HL-60 (cell line): ENCODE results near the gene DYSF.

Source experiments
- DNase-seq, 2 experiments: peaks; one replicate each; pipeline ENCODE4 v3.0.0-alpha.2; 2010 to 2020; ENCODE audit warnings: low read depth in 1 of 2, low spot score in 1 of 2
- H3K27ac ChIP-seq: fragments of 250-450 bp; sonication (Bioruptor Pico); replicated peaks from 2 replicates; pipeline ENCODE4 v1.5.1; 2020; ENCODE audit warnings: mild to moderate bottlenecking, moderate library complexity
- H3K27me3 ChIP-seq: fragments of 250-450 bp; sonication (Bioruptor Pico); 2 replicates; pipeline ENCODE4 v1.5.1; 2021; ENCODE audit warnings: mild to moderate bottlenecking, moderate library complexity; ENCODE audit not compliant: insufficient read depth, poor library complexity, severe bottlenecking
- H3K4me3 ChIP-seq: replicated peaks from 2 replicates; pipeline ENCODE4 v1.5.1; 2011; ENCODE audit warnings: mild to moderate bottlenecking, control low read depth, low read length; ENCODE audit not compliant: insufficient read depth
- GABPA ChIP-seq: IDR thresholded peaks from 2 replicates; pipeline ENCODE4 v1.6.1; 2012; ENCODE audit warnings: low read depth
- POLR2AphosphoS5 ChIP-seq: IDR thresholded peaks from 2 replicates; pipeline ENCODE4 v1.6.1; 2012; ENCODE audit warnings: low read depth
- SPI1 ChIP-seq: IDR thresholded peaks from 2 replicates; pipeline ENCODE4 v1.6.1; 2012; ENCODE audit warnings: low read depth, mild to moderate bottlenecking, borderline replicate concordance
- TF ChIP-seq, protein P1 (sequence below): IDR thresholded peaks from one replicate; pipeline ENCODE4 v1.5.1; 2011; ENCODE audit warnings: low read length, control low read depth, inconsistent platforms; ENCODE audit not compliant: insufficient read depth
- TF ChIP-seq, protein P2 (sequence below): IDR thresholded peaks from 2 replicates; pipeline ENCODE4 v1.6.1; 2012; ENCODE audit warnings: low read depth; ENCODE audit not compliant: insufficient replicate concordance

DYSF gene

DNA sequence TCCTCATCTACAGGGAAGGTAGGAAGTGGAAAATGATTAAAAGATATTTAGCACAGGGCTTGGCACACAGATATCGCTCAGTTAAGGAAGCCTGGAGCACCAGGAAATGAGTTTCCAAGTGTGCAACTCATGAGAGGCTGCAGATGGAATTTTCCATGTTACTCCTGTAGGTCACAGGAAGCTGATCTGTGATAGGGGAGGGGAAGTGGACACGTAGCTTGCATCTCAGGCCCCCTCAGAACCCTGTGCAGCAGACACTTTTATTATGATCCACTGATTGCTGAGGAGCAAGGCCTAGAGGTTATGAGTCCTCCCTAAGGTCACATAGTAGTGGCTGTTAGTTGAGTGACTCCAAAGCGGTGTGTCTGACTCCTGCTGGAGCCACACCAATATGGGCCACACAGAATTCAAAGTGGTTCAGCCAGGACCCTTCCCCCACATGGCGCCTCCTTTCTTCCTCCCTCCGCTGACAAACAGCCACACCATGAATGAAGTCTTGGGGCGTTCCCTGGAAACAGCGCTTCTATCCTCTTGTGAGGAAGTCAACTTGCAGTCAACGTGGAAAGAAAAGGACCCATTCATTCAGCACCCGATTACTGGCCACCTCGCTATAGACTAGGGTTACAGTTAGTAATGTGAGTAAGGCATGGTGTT, 21.5 kb downstream of the DYSF start:
- no peak for DNase-seq
- TF ChIP-seq POLR2AphosphoS5 (no peak), SPI1 (no peak), GABPA (no peak)
- TF ChIP-seq, protein P1, sequence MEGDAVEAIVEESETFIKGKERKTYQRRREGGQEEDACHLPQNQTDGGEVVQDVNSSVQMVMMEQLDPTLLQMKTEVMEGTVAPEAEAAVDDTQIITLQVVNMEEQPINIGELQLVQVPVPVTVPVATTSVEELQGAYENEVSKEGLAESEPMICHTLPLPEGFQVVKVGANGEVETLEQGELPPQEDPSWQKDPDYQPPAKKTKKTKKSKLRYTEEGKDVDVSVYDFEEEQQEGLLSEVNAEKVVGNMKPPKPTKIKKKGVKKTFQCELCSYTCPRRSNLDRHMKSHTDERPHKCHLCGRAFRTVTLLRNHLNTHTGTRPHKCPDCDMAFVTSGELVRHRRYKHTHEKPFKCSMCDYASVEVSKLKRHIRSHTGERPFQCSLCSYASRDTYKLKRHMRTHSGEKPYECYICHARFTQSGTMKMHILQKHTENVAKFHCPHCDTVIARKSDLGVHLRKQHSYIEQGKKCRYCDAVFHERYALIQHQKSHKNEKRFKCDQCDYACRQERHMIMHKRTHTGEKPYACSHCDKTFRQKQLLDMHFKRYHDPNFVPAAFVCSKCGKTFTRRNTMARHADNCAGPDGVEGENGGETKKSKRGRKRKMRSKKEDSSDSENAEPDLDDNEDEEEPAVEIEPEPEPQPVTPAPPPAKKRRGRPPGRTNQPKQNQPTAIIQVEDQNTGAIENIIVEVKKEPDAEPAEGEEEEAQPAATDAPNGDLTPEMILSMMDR: no peak
- TF ChIP-seq, protein P2, sequence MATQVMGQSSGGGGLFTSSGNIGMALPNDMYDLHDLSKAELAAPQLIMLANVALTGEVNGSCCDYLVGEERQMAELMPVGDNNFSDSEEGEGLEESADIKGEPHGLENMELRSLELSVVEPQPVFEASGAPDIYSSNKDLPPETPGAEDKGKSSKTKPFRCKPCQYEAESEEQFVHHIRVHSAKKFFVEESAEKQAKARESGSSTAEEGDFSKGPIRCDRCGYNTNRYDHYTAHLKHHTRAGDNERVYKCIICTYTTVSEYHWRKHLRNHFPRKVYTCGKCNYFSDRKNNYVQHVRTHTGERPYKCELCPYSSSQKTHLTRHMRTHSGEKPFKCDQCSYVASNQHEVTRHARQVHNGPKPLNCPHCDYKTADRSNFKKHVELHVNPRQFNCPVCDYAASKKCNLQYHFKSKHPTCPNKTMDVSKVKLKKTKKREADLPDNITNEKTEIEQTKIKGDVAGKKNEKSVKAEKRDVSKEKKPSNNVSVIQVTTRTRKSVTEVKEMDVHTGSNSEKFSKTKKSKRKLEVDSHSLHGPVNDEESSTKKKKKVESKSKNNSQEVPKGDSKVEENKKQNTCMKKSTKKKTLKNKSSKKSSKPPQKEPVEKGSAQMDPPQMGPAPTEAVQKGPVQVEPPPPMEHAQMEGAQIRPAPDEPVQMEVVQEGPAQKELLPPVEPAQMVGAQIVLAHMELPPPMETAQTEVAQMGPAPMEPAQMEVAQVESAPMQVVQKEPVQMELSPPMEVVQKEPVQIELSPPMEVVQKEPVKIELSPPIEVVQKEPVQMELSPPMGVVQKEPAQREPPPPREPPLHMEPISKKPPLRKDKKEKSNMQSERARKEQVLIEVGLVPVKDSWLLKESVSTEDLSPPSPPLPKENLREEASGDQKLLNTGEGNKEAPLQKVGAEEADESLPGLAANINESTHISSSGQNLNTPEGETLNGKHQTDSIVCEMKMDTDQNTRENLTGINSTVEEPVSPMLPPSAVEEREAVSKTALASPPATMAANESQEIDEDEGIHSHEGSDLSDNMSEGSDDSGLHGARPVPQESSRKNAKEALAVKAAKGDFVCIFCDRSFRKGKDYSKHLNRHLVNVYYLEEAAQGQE: no peak
- Histone ChIP-seq H3K27me3 (no peaks in the 10 kb centered on the region), H3K27ac (peak overlapping the region; percentile 63), H3K4me3 (no peak overlapping the region)

GRCh38 chr2:71476495-71476894, 23.1 kb downstream of the DYSF start:
- Histone ChIP-seq H3K4me3 (no peak overlapping the region), H3K27me3 (no peaks in the 10 kb centered on the region), H3K27ac (peak overlapping the region; percentile 37)
- DNase-seq: no peak
- TF ChIP-seq GABPA: no peak
- TF ChIP-seq, protein P2: no peak
- no peak for TF ChIP-seq POLR2AphosphoS5

GRCh38 chr2:71477231-71477691, 23.9 kb downstream of the DYSF start:
- no peaks in the 10 kb centered on the region for H3K27me3 ChIP-seq
- H3K27ac ChIP-seq: peak overlapping the region; percentile 37
- H3K4me3 ChIP-seq: no peak overlapping the region
- TF ChIP-seq, protein P1: no peak
- TF ChIP-seq GABPA (no peak), POLR2AphosphoS5 (no peak), SPI1 (no peak)
- TF ChIP-seq, protein P2: no peak
- peak; percentile 67 to 81 for DNase-seq
